Fibroblast of lung (primary cell): Measurements from ENCODE around the gene KIF1A. TPM values are rescaled to one million over a fixed set of nuclear protein-coding genes. Genes with fewer than 3 reads are reported as not detected.

ENCODE experiments used
- DNase-seq, 2 donors: peaks; one replicate each; pipeline versions ENCODE4 v3.0.0 to v3.0.0-alpha.2; 2010; ENCODE audit warnings: low read depth in 2 of 2
- H2AFZ ChIP-seq: 2 replicates; pipeline ENCODE4 v1.5.1; 2012; ENCODE audit warnings: low read length, control low read depth, inconsistent platforms
- H3K27ac ChIP-seq: 2 replicates; pipeline ENCODE4 v1.5.1; 2011; ENCODE audit warnings: low read length, control low read depth; ENCODE audit not compliant: insufficient read depth
- H3K27me3 ChIP-seq: 2 replicates; pipeline ENCODE4 v1.5.1; 2011; ENCODE audit warnings: mild to moderate bottlenecking, low read length; ENCODE audit not compliant: control insufficient read depth, insufficient read depth
- H3K36me3 ChIP-seq: 2 replicates; pipeline ENCODE4 v1.5.1; 2011; ENCODE audit warnings: low read length; ENCODE audit not compliant: control insufficient read depth, insufficient read depth
- H3K4me1 ChIP-seq: 2 replicates; pipeline ENCODE4 v1.5.1; 2011; ENCODE audit warnings: low read length; ENCODE audit not compliant: control insufficient read depth, insufficient read depth; ENCODE audit errors: extremely low read depth
- H3K4me2 ChIP-seq: 2 replicates; pipeline ENCODE4 v1.5.1; 2011; ENCODE audit warnings: low read length, control low read depth; ENCODE audit not compliant: insufficient read depth; ENCODE audit errors: extremely low read depth
- H3K4me3 ChIP-seq, 4 experiments: fragments of 200-600 bp in 1 of 4; sonication (generic) in 1 of 4; replicated peaks in 1 of 4; 2 replicates each; pipeline ENCODE4 v1.5.1; 2011 to 2016; ENCODE audit warnings: low read length in 4 of 4, low read depth in 3 of 4, mild to moderate bottlenecking in 3 of 4, control low read depth in 2 of 4, inconsistent platforms in 1 of 4, mixed read lengths in 1 of 4; ENCODE audit not compliant: insufficient read depth in 1 of 4; ENCODE audit errors: control extremely low read depth in 1 of 4
- H3K79me2 ChIP-seq: 2 replicates; pipeline ENCODE4 v1.5.1; 2012; ENCODE audit warnings: mild to moderate bottlenecking, low read length, inconsistent platforms; ENCODE audit not compliant: control insufficient read depth, insufficient read depth
- H3K9ac ChIP-seq: 2 replicates; pipeline ENCODE4 v1.5.1; 2011; ENCODE audit warnings: mild to moderate bottlenecking, low read length, control low read depth; ENCODE audit not compliant: insufficient read depth
- H3K9me3 ChIP-seq: 2 replicates; pipeline ENCODE4 v1.5.1; 2012; ENCODE audit warnings: low read depth, low read length; ENCODE audit not compliant: control insufficient read depth, insufficient read depth
- H4K20me1 ChIP-seq: 2 replicates; pipeline ENCODE4 v1.5.1; 2011; ENCODE audit warnings: low read length; ENCODE audit not compliant: control insufficient read depth, insufficient read depth; ENCODE audit errors: extremely low read depth
- CTCF ChIP-seq, 2 donors: IDR thresholded peaks in 1 of 2; conservative IDR thresholded peaks in 1 of 2; 1 replicate in 1 of 2; 2 replicates in 1 of 2; pipeline ENCODE4 v1.5.1; 2011 to 2012; ENCODE audit warnings: low read length in 2 of 2, control low read depth in 1 of 2, inconsistent platforms in 1 of 2, low read depth in 1 of 2, mild to moderate bottlenecking in 1 of 2
- EZH2 ChIP-seq: IDR thresholded peaks from 2 replicates; pipeline ENCODE4 v1.5.1; 2012; ENCODE audit warnings: low read length, control low read depth, mild to moderate bottlenecking; ENCODE audit errors: missing control alignments
- polyA plus RNA-seq, 2 donors: library from polyadenylated mRNA; depleted of rRNA in 1 of 2; stranded (reverse) in 1 of 2; unstranded in 1 of 2; fragments of >200 nt; gene quantifications; 2 replicates each; pipeline ENCODE4 v1.2.1, GENCODE V29; 2011 to 2012; ENCODE audit warnings: missing spikeins in 1 of 2
- total RNA-seq: library from RNA; depleted of rRNA; stranded (reverse); fragments of >200 nt; gene quantifications from 2 replicates; pipeline ENCODE4 v1.2.1, GENCODE V29; 2014

KIF1A gene
- total and polyA plus RNA-seq, 2 donors (not counting 1 experiment from before 2014, with no cell fraction given): 0.05 TPM; not detected in 1

- Histone ChIP-seq H3K9me3 (no peaks in the 10 kb centered on the region), H3K79me2 (no peaks in the 10 kb centered on the region), H2AFZ (no peak overlapping the region), H3K4me2 (no peak overlapping the region), H4K20me1 (no peaks in the 10 kb centered on the region), H3K4me3 (no peak overlapping the region), H3K27me3 (no peaks in the 10 kb centered on the region), H3K36me3 (no peaks in the 10 kb centered on the region), H3K4me1 (no peaks in the 10 kb centered on the region), H3K9ac (no peak overlapping the region), H3K27ac (no peak overlapping the region)
- no peak for DNase-seq
- TF ChIP-seq EZH2: no peak
These were observed 102.1 kb downstream of the KIF1A start for GRCh38 chr2:240717681-240718581.

GRCh38 chr2:240717181-240717641, 102.8 kb downstream of the KIF1A start:
- TF ChIP-seq EZH2 (no peak), CTCF (conservative IDR thresholded peaks at IDR 0.05 in 1 of 2, IDR thresholded peaks at IDR 0.05 in 1 of 2; ENCODE audit: low read depth in 1 of 2, low read length in 2 of 2) (no peak)
- no peak for DNase-seq
- Histone ChIP-seq H3K27me3 (no peaks in the 10 kb centered on the region), H3K36me3 (no peaks in the 10 kb centered on the region), H3K9me3 (no peaks in the 10 kb centered on the region), H3K4me1 (no peaks in the 10 kb centered on the region), H3K4me2 (no peak overlapping the region), H3K4me3 (no peak overlapping the region), H2AFZ (no peak overlapping the region), H3K27ac (no peak overlapping the region), H3K79me2 (no peaks in the 10 kb centered on the region), H4K20me1 (no peaks in the 10 kb centered on the region), H3K9ac (no peak overlapping the region)

- Histone ChIP-seq H3K4me1 (no peaks in the 10 kb centered on the region), H3K9ac (no peak overlapping the region), H4K20me1 (no peaks in the 10 kb centered on the region), H3K4me3 (no peak overlapping the region), H3K36me3 (no peaks in the 10 kb centered on the region), H3K79me2 (no peaks in the 10 kb centered on the region), H3K27ac (no peak overlapping the region), H3K9me3 (no peaks in the 10 kb centered on the region), H3K4me2 (no peak overlapping the region), H3K27me3 (no peaks in the 10 kb centered on the region), H2AFZ (no peak overlapping the region)
- no peak for DNase-seq
- TF ChIP-seq CTCF (conservative IDR thresholded peaks at IDR 0.05 in 1 of 2, IDR thresholded peaks at IDR 0.05 in 1 of 2; ENCODE audit: low read depth in 1 of 2, low read length in 2 of 2): no peak
- no peak for TF ChIP-seq EZH2
These were observed 103.8 kb downstream of the KIF1A start for GRCh38 chr2:240716130-240716798.
